Gastrocnemius medialis (tissue), 4 donors: Measurements from ENCODE around the gene TRMT112. TPM values are rescaled to one million over a fixed set of nuclear protein-coding genes. Genes with fewer than 3 reads are reported as not detected.

ENCODE experiments used
- ATAC-seq, 2 donors: fragments of 150-250 bp; one replicate each; pipeline ENCODE4 v1.9.1; 2016
- DNase-seq, 2 donors: peaks; one replicate each; pipeline ENCODE4 v3.0.0-alpha.2; 2019
- H3K27ac ChIP-seq, 4 donors: fragments of 200-600 bp; sonication (generic); 1 replicate in 1 of 4; 2 replicates in 3 of 4; pipeline ENCODE4 v1.5.1; 2016 to 2018; ENCODE audit warnings: mild to moderate bottlenecking in 2 of 4, moderate library complexity in 1 of 4
- H3K27me3 ChIP-seq, 3 donors: fragments of 200-600 bp; sonication (generic) in 2 of 3; 1 replicate in 1 of 3; 2 replicates in 2 of 3; pipeline versions ENCODE4 v1.5.1 to v1.6.0; 2016 to 2019; ENCODE audit warnings: mild to moderate bottlenecking in 1 of 3, moderate library complexity in 1 of 3
- H3K36me3 ChIP-seq, 2 donors: fragments of 200-600 bp; sonication (generic) in 1 of 2; one replicate each; pipeline ENCODE4 v1.5.1; 2017 to 2018
- H3K4me1 ChIP-seq, 2 donors: fragments of 200-600 bp; sonication (generic) in 1 of 2; one replicate each; pipeline ENCODE4 v1.5.1; 2016 to 2017; ENCODE audit warnings: mild to moderate bottlenecking in 2 of 2
- H3K4me3 ChIP-seq, 4 donors: fragments of 200-600 bp; sonication (generic) in 3 of 4; 1 replicate in 1 of 4; 2 replicates in 3 of 4; pipeline ENCODE4 v1.5.1; 2016 to 2019; ENCODE audit warnings: mild to moderate bottlenecking in 2 of 4
- H3K9me3 ChIP-seq, 3 donors: fragments of 200-600 bp; sonication (generic) in 2 of 3; 1 replicate in 1 of 3; 2 replicates in 2 of 3; pipeline ENCODE4 v1.5.1; 2016 to 2019
- POLR2A ChIP-seq, 2 donors: fragments of 450-650 bp; IDR thresholded peaks; one replicate each; pipeline ENCODE4 v1.6.1; 2017; ENCODE audit warnings: antibody characterized with exemption in 2 of 2, mild to moderate bottlenecking in 2 of 2, moderate library complexity in 2 of 2
- in situ Hi-C, 4 donors: fragments of 200-750 bp; cut with MboI; loops; one replicate each; pipeline versions ENCODE4 v1.15.0 to v1.8.0; 2017; ENCODE audit warnings: low sequenced_read_pairs in 4 of 4
- intact Hi-C: fragments of 100-400 bp; cut with DNase I; formaldehyde crosslinking; loops from one replicate; pipeline ENCODE4 v1.15.1; 2023; ENCODE audit warnings: low total_unique reads
- total RNA-seq, 4 donors: library from RNA; depleted of rRNA; stranded (reverse); fragments of >200 nt; gene quantifications; one replicate each; pipeline versions ENCODE4 v1.1.0 to v1.2.3, GENCODE V29; 2016
- TF ChIP-seq, protein P1 (sequence below), 5 experiments: fragments of 450-650 bp in 3 of 5; fragments of 200-600 bp in 2 of 5; sonication (generic) in 2 of 5; IDR thresholded peaks in 4 of 5; conservative IDR thresholded peaks in 1 of 5; 1 replicate in 4 of 5; 2 replicates in 1 of 5; pipeline ENCODE4 v1.5.1; 2016 to 2019; ENCODE audit warnings: antibody characterized with exemption in 5 of 5, mild to moderate bottlenecking in 3 of 5, moderate library complexity in 3 of 5

Gene TRMT112
- total RNA-seq, 4 donors from 2014 or later, result 133 to 226 (median 194) TPM

DNA sequence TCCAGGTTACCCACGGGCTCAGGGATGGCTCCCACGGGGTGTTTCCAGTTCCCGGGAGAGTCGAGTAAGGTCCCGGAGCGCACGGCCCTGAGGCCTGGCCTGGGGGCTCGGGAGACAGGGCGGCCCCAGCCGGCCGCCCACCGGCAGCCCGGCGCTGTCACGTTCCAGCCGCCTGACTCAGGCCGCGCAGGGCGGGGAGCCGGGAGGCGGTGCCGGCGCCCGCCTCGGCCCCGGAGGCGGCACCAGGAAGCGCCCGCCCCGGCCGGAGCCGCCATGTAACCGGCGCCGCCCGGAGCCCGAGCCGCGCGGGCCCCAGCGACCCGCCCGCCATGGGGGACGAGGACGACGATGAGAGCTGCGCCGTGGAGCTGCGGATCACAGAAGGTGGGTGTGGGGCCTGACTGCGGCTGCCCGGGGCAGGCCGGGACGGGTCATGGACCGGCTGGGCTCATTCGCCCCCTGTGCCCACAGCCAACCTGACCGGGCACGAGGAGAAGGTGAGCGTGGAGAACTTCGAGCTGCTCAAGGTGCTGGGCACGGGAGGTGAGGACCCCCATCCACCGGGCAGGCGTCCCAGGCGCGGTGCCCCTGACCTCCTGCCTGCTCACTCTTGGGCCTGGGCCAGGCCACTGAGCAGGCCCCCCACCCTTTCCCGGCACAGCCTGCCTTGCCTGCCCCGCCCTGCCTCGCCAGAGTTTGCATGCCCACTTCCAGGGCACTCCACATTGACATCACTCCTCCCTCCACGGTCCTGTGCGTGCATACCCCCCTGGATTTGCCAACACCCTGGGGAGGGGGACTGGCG, 41.8 kb upstream of the TRMT112 start, which contains the start of gene RPS6KA4:
Gene RPS6KA4 (plus strand): TSS at position 256 of the 805 bp plus-strand sequence. CDS start 74 bp downstream, at position 330.
- ATAC-seq (peak; percentile 80 to 83), DNase-seq (peak in 1 of 2 donors; percentile 37)
- Histone ChIP-seq H3K9me3 (no peaks in the 10 kb centered on the region), H3K4me1 (peaks cover 5 to 26% of the 10 kb centered on the region in 2 donors), H3K4me3 (peak within 1 kb of the TSS; percentile 60 to 84 (median 68)), H3K27me3 (no peaks in the 10 kb centered on the region), H3K36me3 (peaks cover 0 to 40% of the 10 kb centered on the region in 2 donors), H3K27ac (peak within 1 kb of the TSS; percentile 80 to 91 (median 86))
- intact Hi-C loops, result no loop called here
- in situ Hi-C loops, result no loop called here
- TF ChIP-seq POLR2A (IDR thresholded peaks at IDR 0.05), result peak; percentile 72 to 85
- TF ChIP-seq, protein P1, sequence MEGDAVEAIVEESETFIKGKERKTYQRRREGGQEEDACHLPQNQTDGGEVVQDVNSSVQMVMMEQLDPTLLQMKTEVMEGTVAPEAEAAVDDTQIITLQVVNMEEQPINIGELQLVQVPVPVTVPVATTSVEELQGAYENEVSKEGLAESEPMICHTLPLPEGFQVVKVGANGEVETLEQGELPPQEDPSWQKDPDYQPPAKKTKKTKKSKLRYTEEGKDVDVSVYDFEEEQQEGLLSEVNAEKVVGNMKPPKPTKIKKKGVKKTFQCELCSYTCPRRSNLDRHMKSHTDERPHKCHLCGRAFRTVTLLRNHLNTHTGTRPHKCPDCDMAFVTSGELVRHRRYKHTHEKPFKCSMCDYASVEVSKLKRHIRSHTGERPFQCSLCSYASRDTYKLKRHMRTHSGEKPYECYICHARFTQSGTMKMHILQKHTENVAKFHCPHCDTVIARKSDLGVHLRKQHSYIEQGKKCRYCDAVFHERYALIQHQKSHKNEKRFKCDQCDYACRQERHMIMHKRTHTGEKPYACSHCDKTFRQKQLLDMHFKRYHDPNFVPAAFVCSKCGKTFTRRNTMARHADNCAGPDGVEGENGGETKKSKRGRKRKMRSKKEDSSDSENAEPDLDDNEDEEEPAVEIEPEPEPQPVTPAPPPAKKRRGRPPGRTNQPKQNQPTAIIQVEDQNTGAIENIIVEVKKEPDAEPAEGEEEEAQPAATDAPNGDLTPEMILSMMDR (IDR thresholded peaks at IDR 0.05 in 4 of 5, conservative IDR thresholded peaks at IDR 0.05 in 1 of 5), result peak in 3 of 5 experiments; percentile 5 to 12 (median 6)

- peak in 1 of 2 donors; percentile 25 for DNase-seq
- H3K4me3 ChIP-seq, result peak overlapping the region; percentile 60 to 84 (median 68)
- ATAC-seq, result peak in 1 of 2 donors; percentile 57
- H3K4me1 ChIP-seq, result peaks cover 5 to 26% of the 10 kb centered on the region in 2 donors
- no peaks in the 10 kb centered on the region for H3K27me3 ChIP-seq
- intact Hi-C loops, result no loop called here
- H3K27ac ChIP-seq, result peak overlapping the region; percentile 80 to 91 (median 86)
- TF ChIP-seq, protein P1 (IDR thresholded peaks at IDR 0.05 in 4 of 5, conservative IDR thresholded peaks at IDR 0.05 in 1 of 5), result no peak
- no peak for TF ChIP-seq POLR2A (IDR thresholded peaks at IDR 0.05)
- peaks cover 0 to 34% of the 10 kb centered on the region in 2 donors for H3K36me3 ChIP-seq
- in situ Hi-C loops, result no loop called here
- no peaks in the 10 kb centered on the region for H3K9me3 ChIP-seq
Measured at GRCh38 chr11:64358536-64358906, 41.2 kb upstream of the TRMT112 start.

GRCh38 chr11:64357904-64358535, 40.7 kb upstream of the TRMT112 start:
- in situ Hi-C loops (no loop called here), intact Hi-C loops (no loop called here)
- no peak for TF ChIP-seq POLR2A (IDR thresholded peaks at IDR 0.05)
- TF ChIP-seq, protein P1 (IDR thresholded peaks at IDR 0.05 in 4 of 5, conservative IDR thresholded peaks at IDR 0.05 in 1 of 5), result no peak
- Histone ChIP-seq H3K9me3 (no peaks in the 10 kb centered on the region), H3K4me1 (peaks cover 5 to 26% of the 10 kb centered on the region in 2 donors), H3K27me3 (peaks cover 0 to 2% (median 0%) of the 10 kb centered on the region in 3 donors), H3K36me3 (peaks cover 0 to 29% of the 10 kb centered on the region in 2 donors), H3K4me3 (peak overlapping the region in 2 of 4 donors; percentile 60 to 84), H3K27ac (peak overlapping the region; percentile 80 to 91 (median 86))
- ATAC-seq, result peak in 1 of 2 donors; percentile 12
- no peak for DNase-seq

GRCh38 chr11:64357446-64357845, 40.1 kb upstream of the TRMT112 start:
- H3K9me3 ChIP-seq, result no peaks in the 10 kb centered on the region
- no peak for ATAC-seq
- H3K27ac ChIP-seq, result no peak overlapping the region
- H3K4me1 ChIP-seq, result peaks cover 5 to 26% of the 10 kb centered on the region in 2 donors
- H3K36me3 ChIP-seq, result peaks cover 0 to 23% of the 10 kb centered on the region in 2 donors
- intact Hi-C loops, result no loop called here
- DNase-seq, result no peak
- TF ChIP-seq, protein P1 (IDR thresholded peaks at IDR 0.05 in 4 of 5, conservative IDR thresholded peaks at IDR 0.05 in 1 of 5), result no peak
- no peak for TF ChIP-seq POLR2A (IDR thresholded peaks at IDR 0.05)
- peaks cover 0 to 7% (median 4%) of the 10 kb centered on the region in 3 donors for H3K27me3 ChIP-seq
- no peak overlapping the region for H3K4me3 ChIP-seq
- in situ Hi-C loops, result no loop called here
